ENCODE data around the gene KAT6B.
"Not testable (repeated sequence)": the region's sequence is repeated elsewhere in the genome, so short reads cannot be mapped to it uniquely, and the experiment has no call there.

The KAT6B gene

GRCh38 chr10:74893329-74893728, 66.9 kb downstream of the KAT6B start:
- DNase-seq = not testable (repeated sequence)

- DNase-seq = peak; percentile 10
These were observed 70.6 kb downstream of the KAT6B start for GRCh38 chr10:74896788-74897527.

GRCh38 chr10:74898201-74898976, 72.0 kb downstream of the KAT6B start:
- no peak for DNase-seq

- no peak for DNase-seq
These were observed 73.9 kb downstream of the KAT6B start for GRCh38 chr10:74900297-74900696.

GRCh38 chr10:74901301-74901700, 74.9 kb downstream of the KAT6B start:
- DNase-seq = peak; percentile 18

- DNase-seq = no peak
These were observed 75.6 kb downstream of the KAT6B start for GRCh38 chr10:74901867-74902450.

GRCh38 chr10:74903491-74903890, 77.1 kb downstream of the KAT6B start:
- DNase-seq = no peak

GRCh38 chr10:74906611-74907198, 80.3 kb downstream of the KAT6B start:
- no peak for DNase-seq

GRCh38 chr10:74909670-74910069, 83.3 kb downstream of the KAT6B start:
- DNase-seq = no peak

- DNase-seq = no peak
These were observed 84.0 kb downstream of the KAT6B start for GRCh38 chr10:74910241-74910975.

GRCh38 chr10:74910976-74911350, 84.6 kb downstream of the KAT6B start:
- DNase-seq = no peak

GRCh38 chr10:74912182-74912581, 85.8 kb downstream of the KAT6B start:
- DNase-seq = no peak

GRCh38 chr10:74912682-74913081, 86.3 kb downstream of the KAT6B start:
- DNase-seq = no peak

GRCh38 chr10:74913377-74913979, 87.1 kb downstream of the KAT6B start:
- DNase-seq = no peak

GRCh38 chr10:74916283-74916682, 89.9 kb downstream of the KAT6B start:
- no peak for DNase-seq

GRCh38 chr10:74917481-74918077, 91.2 kb downstream of the KAT6B start:
- no peak for DNase-seq

- no peak for DNase-seq
These were observed 93.3 kb downstream of the KAT6B start for GRCh38 chr10:74919671-74920070.

- DNase-seq = not testable (repeated sequence)
These were observed 94.7 kb downstream of the KAT6B start for GRCh38 chr10:74921070-74921469.

- peak; percentile 73 for DNase-seq
These were observed 95.3 kb downstream of the KAT6B start for GRCh38 chr10:74921744-74922143.

- DNase-seq = no peak
These were observed 96.5 kb downstream of the KAT6B start for GRCh38 chr10:74922921-74923320.

- DNase-seq = peak; percentile 93
These were observed 97.2 kb downstream of the KAT6B start for GRCh38 chr10:74923556-74923955.
